Stimulated activated naive CD8-positive, alpha-beta T cell treated with anti-CD3 and anti-CD28 coated beads, Interleukin-15, Interleukin-2, amounts not matched to agents 100 U/mL and 50 U/mL, for 24 hours (primary cell): Measurements from ENCODE around the gene KLHL36.
A peak's percentile ranks its signal among the peaks of the same experiment; 100 is the strongest.

Source experiments
- ATAC-seq: fragments of 150-1000 bp; cut with Tn5 transposase; one replicate; pipeline ENCODE4 v1.10.0; 2021
- DNase-seq: peaks from one replicate; pipeline ENCODE4 v3.0.0; 2021

KLHL36 gene

GRCh38 chr16:84647828-84648594 is at the start of gene KLHL36:
TSS of gene KLHL36 (plus strand) at chr16:84648511. CDS start at chr16:84650868, 2,357 bp downstream.
- DNase-seq (peak; percentile 79), ATAC-seq (peak; percentile 85)

GRCh38 chr16:84599521-84600202 is 48.6 kb upstream of the KLHL36 start:
- peak; percentile 73 for ATAC-seq
- peak; percentile 79 for DNase-seq

GRCh38 chr16:84600343-84601229 is 47.7 kb upstream of the KLHL36 start:
- peak; percentile 38 for DNase-seq
- peak; percentile 60 for ATAC-seq

GRCh38 chr16:84603140-84603816 is 45.0 kb upstream of the KLHL36 start:
- peak; percentile 9 for ATAC-seq
- peak; percentile 63 for DNase-seq

- DNase-seq, result no peak
- ATAC-seq, result no peak
These were observed 44.4 kb upstream of the KLHL36 start for GRCh38 chr16:84603940-84604339.

- no peak for DNase-seq
- ATAC-seq, result no peak
These were observed 43.8 kb upstream of the KLHL36 start for GRCh38 chr16:84604477-84605013.

- ATAC-seq, result no peak
These were observed 42.9 kb upstream of the KLHL36 start for GRCh38 chr16:84605339-84605848.

GRCh38 chr16:84606081-84606875 is 42.0 kb upstream of the KLHL36 start:
- no peak for DNase-seq
- peak; percentile 22 for ATAC-seq

More at GRCh38 chr16:84605339-84605848, 42.9 kb upstream of the KLHL36 start:
- no peak for DNase-seq

GRCh38 chr16:84607061-84607460 is 41.2 kb upstream of the KLHL36 start:
- DNase-seq (no peak), ATAC-seq (no peak)

- ATAC-seq (no peak), DNase-seq (no peak)
These were observed 40.6 kb upstream of the KLHL36 start for GRCh38 chr16:84607694-84608093.

- ATAC-seq (no peak), DNase-seq (no peak)
These were observed 40.0 kb upstream of the KLHL36 start for GRCh38 chr16:84608282-84608681.

- DNase-seq, result no peak
- ATAC-seq, result peak; percentile 35
These were observed 38.6 kb upstream of the KLHL36 start for GRCh38 chr16:84609563-84610177.

- no peak for ATAC-seq
These were observed 37.9 kb upstream of the KLHL36 start for GRCh38 chr16:84610376-84610775.

GRCh38 chr16:84611041-84611440 is 37.3 kb upstream of the KLHL36 start:
- DNase-seq, result no peak
- no peak for ATAC-seq

More at GRCh38 chr16:84610376-84610775, 37.9 kb upstream of the KLHL36 start:
- no peak for DNase-seq

- DNase-seq, result no peak
- ATAC-seq, result no peak
These were observed 35.6 kb upstream of the KLHL36 start for GRCh38 chr16:84612686-84613085.

- DNase-seq, result no peak
- no peak for ATAC-seq
These were observed 34.8 kb upstream of the KLHL36 start for GRCh38 chr16:84613408-84614072.

- DNase-seq, result no peak
- ATAC-seq, result no peak
These were observed 34.2 kb upstream of the KLHL36 start for GRCh38 chr16:84614073-84614459.

- DNase-seq (no peak), ATAC-seq (no peak)
These were observed 33.7 kb upstream of the KLHL36 start for GRCh38 chr16:84614623-84614967.

GRCh38 chr16:84614968-84615813 is 33.1 kb upstream of the KLHL36 start:
- ATAC-seq (no peak), DNase-seq (no peak)
